ENCODE measurements around the gene PPP6C.

DNA sequence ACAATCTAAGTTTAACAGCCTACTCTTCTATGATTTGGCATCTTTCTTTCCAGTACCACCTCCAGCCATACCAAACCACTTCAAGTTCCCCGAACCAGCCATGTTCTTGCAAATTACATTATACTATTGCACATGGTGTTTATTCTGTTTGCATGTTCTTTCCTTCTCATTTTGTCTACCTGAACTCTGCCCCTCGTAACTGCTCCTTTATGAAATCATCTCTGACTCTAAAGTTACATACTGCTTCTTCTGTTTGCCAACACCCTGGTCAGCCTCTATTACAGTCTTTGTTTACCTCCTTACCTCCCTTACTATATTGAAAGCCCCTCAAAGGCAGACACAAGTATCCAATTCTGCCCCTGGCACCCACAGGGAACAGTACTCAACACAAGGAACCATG, 6.0 kb downstream of the PPP6C start:
- TF ChIP-seq, protein P1, sequence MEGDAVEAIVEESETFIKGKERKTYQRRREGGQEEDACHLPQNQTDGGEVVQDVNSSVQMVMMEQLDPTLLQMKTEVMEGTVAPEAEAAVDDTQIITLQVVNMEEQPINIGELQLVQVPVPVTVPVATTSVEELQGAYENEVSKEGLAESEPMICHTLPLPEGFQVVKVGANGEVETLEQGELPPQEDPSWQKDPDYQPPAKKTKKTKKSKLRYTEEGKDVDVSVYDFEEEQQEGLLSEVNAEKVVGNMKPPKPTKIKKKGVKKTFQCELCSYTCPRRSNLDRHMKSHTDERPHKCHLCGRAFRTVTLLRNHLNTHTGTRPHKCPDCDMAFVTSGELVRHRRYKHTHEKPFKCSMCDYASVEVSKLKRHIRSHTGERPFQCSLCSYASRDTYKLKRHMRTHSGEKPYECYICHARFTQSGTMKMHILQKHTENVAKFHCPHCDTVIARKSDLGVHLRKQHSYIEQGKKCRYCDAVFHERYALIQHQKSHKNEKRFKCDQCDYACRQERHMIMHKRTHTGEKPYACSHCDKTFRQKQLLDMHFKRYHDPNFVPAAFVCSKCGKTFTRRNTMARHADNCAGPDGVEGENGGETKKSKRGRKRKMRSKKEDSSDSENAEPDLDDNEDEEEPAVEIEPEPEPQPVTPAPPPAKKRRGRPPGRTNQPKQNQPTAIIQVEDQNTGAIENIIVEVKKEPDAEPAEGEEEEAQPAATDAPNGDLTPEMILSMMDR (IDR thresholded peaks at IDR 0.05; ENCODE audit: low read depth, low read length), result no peak
- no peak for TF ChIP-seq EZH2phosphoT487 (IDR thresholded peaks at IDR 0.05; ENCODE audit: low read depth)
